ENCODE measurements around the gene BCL7A.
"Not testable (repeated sequence)": the region's sequence is repeated elsewhere in the genome, so short reads cannot be mapped to it uniquely, and the experiment has no call there.

The BCL7A gene

GRCh38 chr12:122024132-122024785, 2.6 kb downstream of the BCL7A start:
- no peak for DNase-seq (ENCODE audit: low read depth in 2 of 2)

- no peak for DNase-seq (ENCODE audit: low read depth in 2 of 2)
Observed at GRCh38 chr12:122026706-122027333, 5.1 kb downstream of the BCL7A start.

- no peak for DNase-seq (ENCODE audit: low read depth in 2 of 2)
Observed at GRCh38 chr12:122028165-122028904, 6.7 kb downstream of the BCL7A start.

GRCh38 chr12:122028905-122029560, 7.3 kb downstream of the BCL7A start:
- DNase-seq (ENCODE audit: low read depth in 2 of 2) = no peak

- no peak for DNase-seq (ENCODE audit: low read depth in 2 of 2)
Observed at GRCh38 chr12:122029620-122030423, 8.1 kb downstream of the BCL7A start.

GRCh38 chr12:122030424-122031035, 8.8 kb downstream of the BCL7A start:
- no peak for DNase-seq (ENCODE audit: low read depth in 2 of 2)

- peak in 1 of 2 donors; percentile 9 for DNase-seq (ENCODE audit: low read depth in 2 of 2)
Observed at GRCh38 chr12:122031342-122032216, 9.9 kb downstream of the BCL7A start.

GRCh38 chr12:122032580-122032979, 10.9 kb downstream of the BCL7A start:
- no peak for DNase-seq (ENCODE audit: low read depth in 2 of 2)

- DNase-seq (ENCODE audit: low read depth in 2 of 2) = no peak
Observed at GRCh38 chr12:122035292-122035691, 13.6 kb downstream of the BCL7A start.

GRCh38 chr12:122036153-122036552, 14.5 kb downstream of the BCL7A start:
- no peak for DNase-seq (ENCODE audit: low read depth in 2 of 2)

- DNase-seq (ENCODE audit: low read depth in 2 of 2) = no peak
Observed at GRCh38 chr12:122040579-122041386, 19.1 kb downstream of the BCL7A start.

GRCh38 chr12:122041458-122041857, 19.8 kb downstream of the BCL7A start:
- not testable (repeated sequence) for DNase-seq (ENCODE audit: low read depth in 2 of 2)

GRCh38 chr12:122042910-122043309, 21.2 kb downstream of the BCL7A start:
- no peak for DNase-seq (ENCODE audit: low read depth in 2 of 2)

GRCh38 chr12:122043476-122043875, 21.8 kb downstream of the BCL7A start:
- no peak for DNase-seq (ENCODE audit: low read depth in 2 of 2)

- DNase-seq (ENCODE audit: low read depth in 2 of 2) = no peak
Observed at GRCh38 chr12:122045262-122045661, 23.6 kb downstream of the BCL7A start.

GRCh38 chr12:122046145-122046544, 24.5 kb downstream of the BCL7A start:
- DNase-seq (ENCODE audit: low read depth in 2 of 2) = no peak

GRCh38 chr12:122048151-122048550, 26.5 kb downstream of the BCL7A start:
- DNase-seq (ENCODE audit: low read depth in 2 of 2) = no peak

GRCh38 chr12:122049827-122050226, 28.1 kb downstream of the BCL7A start:
- no peak for DNase-seq (ENCODE audit: low read depth in 2 of 2)

GRCh38 chr12:122050706-122051105, 29.0 kb downstream of the BCL7A start:
- DNase-seq (ENCODE audit: low read depth in 2 of 2) = no peak

Data from stimulated activated CD8-positive, alpha-beta memory T cell treated with anti-CD3 and anti-CD28 coated beads, Interleukin-2, amount 100 ng/mL, for 1 hour (primary cell).